WTC11 (cell line): ENCODE measurements around the gene RASA4.
"Not testable (repeated sequence)": the region's sequence is repeated elsewhere in the genome, so short reads cannot be mapped to it uniquely, and the experiment has no call there.

Experiments
- CREB1 ChIP-seq: sonication (generic); formaldehyde crosslinking; IDR thresholded peaks from 2 replicates; pipeline ENCODE4 v1.8.0; 2023; ENCODE audit warnings: mild to moderate bottlenecking, missing genetic modification reagents
- JUN ChIP-seq: sonication (generic); formaldehyde crosslinking; IDR thresholded peaks from 2 replicates; pipeline ENCODE4 v1.8.0; 2023; ENCODE audit warnings: mild to moderate bottlenecking, missing genetic modification reagents
- NR3C1 ChIP-seq: sonication (generic); formaldehyde crosslinking; conservative IDR thresholded peaks from 2 replicates; pipeline ENCODE4 v1.8.1; 2023; ENCODE audit warnings: low read depth, mild to moderate bottlenecking, missing genetic modification reagents
- SP1 ChIP-seq: sonication (generic); formaldehyde crosslinking; conservative IDR thresholded peaks from 2 replicates; pipeline ENCODE4 v1.8.1; 2022; ENCODE audit warnings: missing genetic modification reagents
- ZNF416 ChIP-seq: fragments of 250-450 bp; sonication (Bioruptor Pico); IDR thresholded peaks from 2 replicates; pipeline ENCODE4 v1.9.0; 2021; ENCODE audit warnings: mild to moderate bottlenecking, inconsistent platforms
- TF ChIP-seq, protein P1 (sequence below): sonication (generic); formaldehyde crosslinking; conservative IDR thresholded peaks from 2 replicates; pipeline ENCODE4 v1.8.1; 2023; ENCODE audit warnings: mild to moderate bottlenecking, low read depth, missing genetic modification reagents, moderate library complexity
- TF ChIP-seq, protein P2 (sequence below): sonication (generic); formaldehyde crosslinking; IDR thresholded peaks from 2 replicates; pipeline ENCODE4 v1.8.1; 2022; ENCODE audit warnings: mild to moderate bottlenecking, moderate library complexity, missing genetic modification reagents
- TF ChIP-seq, protein P3 (sequence below): fragments of 200-600 bp; IDR thresholded peaks from 2 replicates; pipeline ENCODE4 v1.8.0; 2022; ENCODE audit warnings: antibody characterized with exemption
- TF ChIP-seq, protein P4 (sequence below): sonication (generic); formaldehyde crosslinking; IDR thresholded peaks from 2 replicates; pipeline ENCODE4 v1.8.0; 2023; ENCODE audit warnings: mild to moderate bottlenecking, missing genetic modification reagents
- TF ChIP-seq, protein P5 (sequence below): sonication (generic); formaldehyde crosslinking; IDR thresholded peaks from 2 replicates; pipeline ENCODE4 v1.8.0; 2023; ENCODE audit warnings: missing genetic modification reagents, mild to moderate bottlenecking, borderline replicate concordance
- TF ChIP-seq, protein P6 (sequence below): sonication (generic); formaldehyde crosslinking; IDR thresholded peaks from 2 replicates; pipeline ENCODE4 v1.8.1; 2023; ENCODE audit warnings: mild to moderate bottlenecking, moderate library complexity, missing genetic modification reagents

DNA sequence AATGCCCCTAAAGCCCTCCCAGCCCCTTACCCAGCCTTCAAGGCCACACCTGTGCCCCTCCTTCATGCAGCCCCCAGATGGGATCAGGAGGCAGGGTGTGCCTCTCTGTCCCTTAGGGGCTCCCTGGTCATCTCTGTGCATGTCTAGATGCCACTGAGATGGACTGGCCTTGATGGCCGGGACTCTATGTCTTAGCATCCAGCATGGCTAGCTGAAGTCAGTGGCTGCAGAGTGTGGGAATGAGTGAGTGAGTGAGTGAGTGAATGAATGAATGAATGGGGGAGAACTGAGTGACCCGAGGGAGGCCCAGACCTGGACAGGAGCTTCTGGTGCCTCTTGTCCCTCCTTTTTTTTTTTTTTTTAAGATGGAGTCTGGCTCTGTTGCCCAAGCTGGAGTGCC, 84.4 kb downstream of the RASA4 start:
- TF ChIP-seq ZNF416; NR3C1 (CRISPR knock-in tag); JUN (CRISPR knock-in tag); CREB1 (CRISPR knock-in tag); SP1 (CRISPR knock-in tag): not testable (repeated sequence)
- TF ChIP-seq, protein P1, sequence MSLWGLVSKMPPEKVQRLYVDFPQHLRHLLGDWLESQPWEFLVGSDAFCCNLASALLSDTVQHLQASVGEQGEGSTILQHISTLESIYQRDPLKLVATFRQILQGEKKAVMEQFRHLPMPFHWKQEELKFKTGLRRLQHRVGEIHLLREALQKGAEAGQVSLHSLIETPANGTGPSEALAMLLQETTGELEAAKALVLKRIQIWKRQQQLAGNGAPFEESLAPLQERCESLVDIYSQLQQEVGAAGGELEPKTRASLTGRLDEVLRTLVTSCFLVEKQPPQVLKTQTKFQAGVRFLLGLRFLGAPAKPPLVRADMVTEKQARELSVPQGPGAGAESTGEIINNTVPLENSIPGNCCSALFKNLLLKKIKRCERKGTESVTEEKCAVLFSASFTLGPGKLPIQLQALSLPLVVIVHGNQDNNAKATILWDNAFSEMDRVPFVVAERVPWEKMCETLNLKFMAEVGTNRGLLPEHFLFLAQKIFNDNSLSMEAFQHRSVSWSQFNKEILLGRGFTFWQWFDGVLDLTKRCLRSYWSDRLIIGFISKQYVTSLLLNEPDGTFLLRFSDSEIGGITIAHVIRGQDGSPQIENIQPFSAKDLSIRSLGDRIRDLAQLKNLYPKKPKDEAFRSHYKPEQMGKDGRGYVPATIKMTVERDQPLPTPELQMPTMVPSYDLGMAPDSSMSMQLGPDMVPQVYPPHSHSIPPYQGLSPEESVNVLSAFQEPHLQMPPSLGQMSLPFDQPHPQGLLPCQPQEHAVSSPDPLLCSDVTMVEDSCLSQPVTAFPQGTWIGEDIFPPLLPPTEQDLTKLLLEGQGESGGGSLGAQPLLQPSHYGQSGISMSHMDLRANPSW, result not testable (repeated sequence)
- TF ChIP-seq, protein P2, sequence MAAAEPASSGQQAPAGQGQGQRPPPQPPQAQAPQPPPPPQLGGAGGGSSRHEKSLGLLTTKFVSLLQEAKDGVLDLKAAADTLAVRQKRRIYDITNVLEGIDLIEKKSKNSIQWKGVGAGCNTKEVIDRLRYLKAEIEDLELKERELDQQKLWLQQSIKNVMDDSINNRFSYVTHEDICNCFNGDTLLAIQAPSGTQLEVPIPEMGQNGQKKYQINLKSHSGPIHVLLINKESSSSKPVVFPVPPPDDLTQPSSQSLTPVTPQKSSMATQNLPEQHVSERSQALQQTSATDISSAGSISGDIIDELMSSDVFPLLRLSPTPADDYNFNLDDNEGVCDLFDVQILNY (CRISPR knock-in tag), result not testable (repeated sequence)
- TF ChIP-seq, protein P3, sequence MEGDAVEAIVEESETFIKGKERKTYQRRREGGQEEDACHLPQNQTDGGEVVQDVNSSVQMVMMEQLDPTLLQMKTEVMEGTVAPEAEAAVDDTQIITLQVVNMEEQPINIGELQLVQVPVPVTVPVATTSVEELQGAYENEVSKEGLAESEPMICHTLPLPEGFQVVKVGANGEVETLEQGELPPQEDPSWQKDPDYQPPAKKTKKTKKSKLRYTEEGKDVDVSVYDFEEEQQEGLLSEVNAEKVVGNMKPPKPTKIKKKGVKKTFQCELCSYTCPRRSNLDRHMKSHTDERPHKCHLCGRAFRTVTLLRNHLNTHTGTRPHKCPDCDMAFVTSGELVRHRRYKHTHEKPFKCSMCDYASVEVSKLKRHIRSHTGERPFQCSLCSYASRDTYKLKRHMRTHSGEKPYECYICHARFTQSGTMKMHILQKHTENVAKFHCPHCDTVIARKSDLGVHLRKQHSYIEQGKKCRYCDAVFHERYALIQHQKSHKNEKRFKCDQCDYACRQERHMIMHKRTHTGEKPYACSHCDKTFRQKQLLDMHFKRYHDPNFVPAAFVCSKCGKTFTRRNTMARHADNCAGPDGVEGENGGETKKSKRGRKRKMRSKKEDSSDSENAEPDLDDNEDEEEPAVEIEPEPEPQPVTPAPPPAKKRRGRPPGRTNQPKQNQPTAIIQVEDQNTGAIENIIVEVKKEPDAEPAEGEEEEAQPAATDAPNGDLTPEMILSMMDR, result not testable (repeated sequence)
- TF ChIP-seq, protein P4, sequence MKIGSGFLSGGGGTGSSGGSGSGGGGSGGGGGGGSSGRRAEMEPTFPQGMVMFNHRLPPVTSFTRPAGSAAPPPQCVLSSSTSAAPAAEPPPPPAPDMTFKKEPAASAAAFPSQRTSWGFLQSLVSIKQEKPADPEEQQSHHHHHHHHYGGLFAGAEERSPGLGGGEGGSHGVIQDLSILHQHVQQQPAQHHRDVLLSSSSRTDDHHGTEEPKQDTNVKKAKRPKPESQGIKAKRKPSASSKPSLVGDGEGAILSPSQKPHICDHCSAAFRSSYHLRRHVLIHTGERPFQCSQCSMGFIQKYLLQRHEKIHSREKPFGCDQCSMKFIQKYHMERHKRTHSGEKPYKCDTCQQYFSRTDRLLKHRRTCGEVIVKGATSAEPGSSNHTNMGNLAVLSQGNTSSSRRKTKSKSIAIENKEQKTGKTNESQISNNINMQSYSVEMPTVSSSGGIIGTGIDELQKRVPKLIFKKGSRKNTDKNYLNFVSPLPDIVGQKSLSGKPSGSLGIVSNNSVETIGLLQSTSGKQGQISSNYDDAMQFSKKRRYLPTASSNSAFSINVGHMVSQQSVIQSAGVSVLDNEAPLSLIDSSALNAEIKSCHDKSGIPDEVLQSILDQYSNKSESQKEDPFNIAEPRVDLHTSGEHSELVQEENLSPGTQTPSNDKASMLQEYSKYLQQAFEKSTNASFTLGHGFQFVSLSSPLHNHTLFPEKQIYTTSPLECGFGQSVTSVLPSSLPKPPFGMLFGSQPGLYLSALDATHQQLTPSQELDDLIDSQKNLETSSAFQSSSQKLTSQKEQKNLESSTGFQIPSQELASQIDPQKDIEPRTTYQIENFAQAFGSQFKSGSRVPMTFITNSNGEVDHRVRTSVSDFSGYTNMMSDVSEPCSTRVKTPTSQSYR (CRISPR knock-in tag), result not testable (repeated sequence)
- TF ChIP-seq, protein P5, sequence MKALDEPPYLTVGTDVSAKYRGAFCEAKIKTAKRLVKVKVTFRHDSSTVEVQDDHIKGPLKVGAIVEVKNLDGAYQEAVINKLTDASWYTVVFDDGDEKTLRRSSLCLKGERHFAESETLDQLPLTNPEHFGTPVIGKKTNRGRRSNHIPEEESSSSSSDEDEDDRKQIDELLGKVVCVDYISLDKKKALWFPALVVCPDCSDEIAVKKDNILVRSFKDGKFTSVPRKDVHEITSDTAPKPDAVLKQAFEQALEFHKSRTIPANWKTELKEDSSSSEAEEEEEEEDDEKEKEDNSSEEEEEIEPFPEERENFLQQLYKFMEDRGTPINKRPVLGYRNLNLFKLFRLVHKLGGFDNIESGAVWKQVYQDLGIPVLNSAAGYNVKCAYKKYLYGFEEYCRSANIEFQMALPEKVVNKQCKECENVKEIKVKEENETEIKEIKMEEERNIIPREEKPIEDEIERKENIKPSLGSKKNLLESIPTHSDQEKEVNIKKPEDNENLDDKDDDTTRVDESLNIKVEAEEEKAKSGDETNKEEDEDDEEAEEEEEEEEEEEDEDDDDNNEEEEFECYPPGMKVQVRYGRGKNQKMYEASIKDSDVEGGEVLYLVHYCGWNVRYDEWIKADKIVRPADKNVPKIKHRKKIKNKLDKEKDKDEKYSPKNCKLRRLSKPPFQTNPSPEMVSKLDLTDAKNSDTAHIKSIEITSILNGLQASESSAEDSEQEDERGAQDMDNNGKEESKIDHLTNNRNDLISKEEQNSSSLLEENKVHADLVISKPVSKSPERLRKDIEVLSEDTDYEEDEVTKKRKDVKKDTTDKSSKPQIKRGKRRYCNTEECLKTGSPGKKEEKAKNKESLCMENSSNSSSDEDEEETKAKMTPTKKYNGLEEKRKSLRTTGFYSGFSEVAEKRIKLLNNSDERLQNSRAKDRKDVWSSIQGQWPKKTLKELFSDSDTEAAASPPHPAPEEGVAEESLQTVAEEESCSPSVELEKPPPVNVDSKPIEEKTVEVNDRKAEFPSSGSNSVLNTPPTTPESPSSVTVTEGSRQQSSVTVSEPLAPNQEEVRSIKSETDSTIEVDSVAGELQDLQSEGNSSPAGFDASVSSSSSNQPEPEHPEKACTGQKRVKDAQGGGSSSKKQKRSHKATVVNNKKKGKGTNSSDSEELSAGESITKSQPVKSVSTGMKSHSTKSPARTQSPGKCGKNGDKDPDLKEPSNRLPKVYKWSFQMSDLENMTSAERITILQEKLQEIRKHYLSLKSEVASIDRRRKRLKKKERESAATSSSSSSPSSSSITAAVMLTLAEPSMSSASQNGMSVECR, result not testable (repeated sequence)
- TF ChIP-seq, protein P6, sequence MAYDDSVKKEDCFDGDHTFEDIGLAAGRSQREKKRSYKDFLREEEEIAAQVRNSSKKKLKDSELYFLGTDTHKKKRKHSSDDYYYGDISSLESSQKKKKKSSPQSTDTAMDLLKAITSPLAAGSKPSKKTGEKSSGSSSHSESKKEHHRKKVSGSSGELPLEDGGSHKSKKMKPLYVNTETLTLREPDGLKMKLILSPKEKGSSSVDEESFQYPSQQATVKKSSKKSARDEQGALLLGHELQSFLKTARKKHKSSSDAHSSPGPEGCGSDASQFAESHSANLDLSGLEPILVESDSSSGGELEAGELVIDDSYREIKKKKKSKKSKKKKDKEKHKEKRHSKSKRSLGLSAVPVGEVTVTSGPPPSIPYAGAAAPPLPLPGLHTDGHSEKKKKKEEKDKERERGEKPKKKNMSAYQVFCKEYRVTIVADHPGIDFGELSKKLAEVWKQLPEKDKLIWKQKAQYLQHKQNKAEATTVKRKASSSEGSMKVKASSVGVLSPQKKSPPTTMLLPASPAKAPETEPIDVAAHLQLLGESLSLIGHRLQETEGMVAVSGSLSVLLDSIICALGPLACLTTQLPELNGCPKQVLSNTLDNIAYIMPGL (CRISPR knock-in tag), result not testable (repeated sequence)
